ENCODE data around the gene SYT1. TPM values are rescaled to one million over a fixed set of nuclear protein-coding genes. Genes with fewer than 3 reads are reported as not detected.

SYT1 gene
- total RNA-seq, 6 experiments from 2014 or later: 3.5 to 10.5 (median 9.1) TPM

GRCh38 chr12:79085106-79085682, 220.6 kb downstream of the SYT1 start:
- Mint-ChIP-seq H3K4me3 (no peak overlapping the region), H3K27me3 (ENCODE audit: insufficient read depth) (no peaks in the 10 kb centered on the region), H3K4me1 (ENCODE audit: low read depth) (peaks cover 19% of the 10 kb centered on the region), H3K9me3 (no peaks in the 10 kb centered on the region), H3K27ac (no peak overlapping the region), H3K36me3 (ENCODE audit: low read depth) (no peaks in the 10 kb centered on the region)
- no peak for DNase-seq
- TF ChIP-seq CTCF (IDR thresholded peaks at IDR 0.05): no peak

- peak overlapping the region; percentile 19; the same call in 1 of the 2 replicates for H3K27ac Mint-ChIP-seq
- peak overlapping the region; percentile 64 for H3K4me3 Mint-ChIP-seq
- no peak for TF ChIP-seq CTCF (IDR thresholded peaks at IDR 0.05)
- no peaks in the 10 kb centered on the region for H3K27me3 Mint-ChIP-seq (ENCODE audit: insufficient read depth)
- peaks cover 19% of the 10 kb centered on the region for H3K4me1 Mint-ChIP-seq (ENCODE audit: low read depth)
- H3K9me3 Mint-ChIP-seq: no peaks in the 10 kb centered on the region
- DNase-seq: peak; percentile 1
- H3K36me3 Mint-ChIP-seq (ENCODE audit: low read depth): no peaks in the 10 kb centered on the region
Observed at GRCh38 chr12:79086541-79087296, 222.1 kb downstream of the SYT1 start.

- Mint-ChIP-seq H3K4me3 (no peak overlapping the region), H3K27me3 (ENCODE audit: insufficient read depth) (no peaks in the 10 kb centered on the region; the same call in 1 of the 2 replicates), H3K4me1 (ENCODE audit: low read depth) (no peaks in the 10 kb centered on the region), H3K36me3 (ENCODE audit: low read depth) (no peaks in the 10 kb centered on the region), H3K9me3 (no peaks in the 10 kb centered on the region), H3K27ac (no peak overlapping the region)
- no peak for TF ChIP-seq CTCF (IDR thresholded peaks at IDR 0.05)
- DNase-seq: no peak
Observed at GRCh38 chr12:79098530-79098929, 234.0 kb downstream of the SYT1 start.

GRCh38 chr12:79108962-79109361, 244.4 kb downstream of the SYT1 start:
- Mint-ChIP-seq H3K36me3 (ENCODE audit: low read depth) (no peaks in the 10 kb centered on the region), H3K4me1 (ENCODE audit: low read depth) (no peaks in the 10 kb centered on the region), H3K4me3 (no peak overlapping the region), H3K27me3 (ENCODE audit: insufficient read depth) (no peaks in the 10 kb centered on the region), H3K9me3 (no peaks in the 10 kb centered on the region), H3K27ac (no peak overlapping the region)
- DNase-seq: no peak
- TF ChIP-seq CTCF (IDR thresholded peaks at IDR 0.05): no peak

- Mint-ChIP-seq H3K36me3 (ENCODE audit: low read depth) (no peaks in the 10 kb centered on the region), H3K9me3 (no peaks in the 10 kb centered on the region), H3K27ac (no peak overlapping the region), H3K4me3 (no peak overlapping the region), H3K4me1 (ENCODE audit: low read depth) (no peaks in the 10 kb centered on the region), H3K27me3 (ENCODE audit: insufficient read depth) (no peaks in the 10 kb centered on the region)
- no peak for DNase-seq
- TF ChIP-seq CTCF (IDR thresholded peaks at IDR 0.05): no peak
Observed at GRCh38 chr12:79114896-79115295, 250.3 kb downstream of the SYT1 start.
